GM12878 (cell line): ENCODE measurements around the gene MAB21L4. TPM values are rescaled to one million over a fixed set of nuclear protein-coding genes. Genes with fewer than 3 reads are reported as not detected.

Experiments
- ATAC-seq: fragments of 200-7000 bp; cut with Tn5 transposase; 3 replicates; pipeline ENCODE4 v1.9.1; 2020; ENCODE audit warnings: mild to moderate bottlenecking, moderate library complexity
- BruUV-seq: library from RNA; stranded (reverse); fragments of 400-500 nt; replicated peaks from 2 replicates; lab custom pipeline; 2021; lab: Mats Ljungman, UMichigan
- CTCF ChIA-PET: fragments of 300-600 bp; sonication (Branson Sonifier 250); formaldehyde crosslinking; extraction: SDS; loops from one replicate; lab custom pipeline; 2021; ENCODE audit warnings: inconsistent platforms; lab: Yijun Ruan, JAX
- POLR2A ChIA-PET: fragments of 350-600 bp; formaldehyde crosslinking; extraction: SDS; loops from one replicate; lab custom pipeline; 2021; ENCODE audit warnings: inconsistent platforms; lab: Charles Lee
- RAD21 ChIA-PET: fragments of 300-600 bp; sonication (Branson Sonifier 250); formaldehyde crosslinking; loops from one replicate; lab custom pipeline; 2023; ENCODE audit warnings: antibody characterized with exemption; ENCODE audit not compliant: unreplicated experiment; lab: Charles Lee
- SMC1A ChIA-PET: fragments of 300-600 bp; sonication (Branson Sonifier 250); formaldehyde crosslinking; loops from one replicate; lab custom pipeline; 2023; ENCODE audit not compliant: unreplicated experiment, uncharacterized antibody; lab: Charles Lee
- DNase-seq: peaks from one replicate; pipeline ENCODE4 v3.0.0-alpha.2; 2011; ENCODE audit warnings: low read depth, low spot score
- FAIRE-seq: peaks from 3 replicates; lab custom pipeline; 2011; peaks lifted over from hg19 to GRCh38; lab: Jason Lieb, UNC
- H2AFZ ChIP-seq: 2 replicates; pipeline ENCODE4 v1.6.0; 2011; ENCODE audit warnings: low read depth, low read length, control low read depth; ENCODE audit not compliant: control insufficient read depth
- H3K27ac ChIP-seq: 2 replicates; pipeline ENCODE4 v1.5.1; 2011; ENCODE audit warnings: control low read depth; ENCODE audit not compliant: control insufficient read depth, insufficient read depth
- H3K27me3 ChIP-seq, 2 experiments: replicated peaks in 1 of 2; 2 replicates each; pipeline versions ENCODE4 v1.6.0 to v1.6.1; 2011; ENCODE audit warnings: low read length in 1 of 2; ENCODE audit not compliant: control insufficient read depth in 2 of 2, insufficient read depth in 2 of 2
- H3K36me3 ChIP-seq, 2 experiments: 2 replicates each; pipeline ENCODE4 v1.5.1; 2011; ENCODE audit warnings: low read length in 1 of 2; ENCODE audit not compliant: control insufficient read depth in 2 of 2, insufficient read depth in 2 of 2
- H3K4me1 ChIP-seq: 2 replicates; pipeline ENCODE4 v1.6.1; 2011; ENCODE audit warnings: mild to moderate bottlenecking, low read length, moderate library complexity, mixed read lengths; ENCODE audit not compliant: control insufficient read depth, insufficient read depth
- H3K4me2 ChIP-seq: 2 replicates; pipeline ENCODE4 v1.6.0; 2011; ENCODE audit warnings: control low read depth; ENCODE audit not compliant: control insufficient read depth, insufficient read depth
- H3K4me3 ChIP-seq: fragments of 200-600 bp; sonication (generic); 2 replicates; pipeline ENCODE4 v1.5.1; 2016
- H3K79me2 ChIP-seq: 2 replicates; pipeline ENCODE4 v1.6.0; 2011; ENCODE audit warnings: low read length; ENCODE audit not compliant: control insufficient read depth, insufficient read depth
- H3K9ac ChIP-seq: 2 replicates; pipeline ENCODE4 v1.8.0; 2011; ENCODE audit warnings: low read length, control low read depth, mixed read lengths; ENCODE audit not compliant: control insufficient read depth, insufficient read depth
- H3K9me3 ChIP-seq: replicated peaks from 3 replicates; pipeline ENCODE4 v1.5.1; 2011; ENCODE audit warnings: mild to moderate bottlenecking, low read length; ENCODE audit not compliant: control insufficient read depth, insufficient read depth
- H4K20me1 ChIP-seq: 2 replicates; pipeline ENCODE4 v1.6.0; 2011; ENCODE audit not compliant: control insufficient read depth, insufficient read depth
- BHLHE40 ChIP-seq, 2 experiments: fragments of 450-650 bp in 1 of 2; IDR thresholded peaks; 2 replicates each; pipeline ENCODE4 v1.6.1; 2011 to 2017; ENCODE audit warnings: low read depth in 2 of 2, borderline replicate concordance in 1 of 2, improper control_type of control experiment in 1 of 2, low read length in 1 of 2, mild to moderate bottlenecking in 1 of 2
- BMI1 ChIP-seq: fragments of 450-650 bp; IDR thresholded peaks from 2 replicates; pipeline ENCODE4 v1.6.1; 2016; ENCODE audit warnings: mild to moderate bottlenecking, moderate library complexity, borderline replicate concordance
- CHD2 ChIP-seq: IDR thresholded peaks from 2 replicates; pipeline ENCODE4 v1.6.1; 2011; ENCODE audit warnings: low read depth, low read length, improper control_type of control experiment, borderline replicate concordance
- E4F1 ChIP-seq: fragments of 450-650 bp; IDR thresholded peaks from 2 replicates; pipeline ENCODE4 v1.6.1; 2018; ENCODE audit warnings: borderline replicate concordance, mild to moderate bottlenecking; ENCODE audit not compliant: partially characterized antibody
- ELK1 ChIP-seq: IDR thresholded peaks from 2 replicates; pipeline ENCODE4 v1.6.1; 2012; ENCODE audit warnings: low read depth, low read length, improper control_type of control experiment
- EZH2 ChIP-seq: IDR thresholded peaks from 2 replicates; pipeline ENCODE4 v1.6.1; 2012; ENCODE audit warnings: low read depth, mild to moderate bottlenecking, control low read depth, inconsistent platforms, low read length, borderline replicate concordance; ENCODE audit not compliant: control insufficient read depth
- FOXM1 ChIP-seq: IDR thresholded peaks from 2 replicates; pipeline ENCODE4 v1.6.1; 2012; ENCODE audit warnings: low read depth, mild to moderate bottlenecking, inconsistent platforms, low read length, moderate library complexity
- HDGF ChIP-seq: fragments of 450-650 bp; IDR thresholded peaks from 2 replicates; pipeline ENCODE4 v1.6.1; 2016; ENCODE audit warnings: antibody characterized with exemption
- LARP7 ChIP-seq: fragments of 450-650 bp; IDR thresholded peaks from 2 replicates; pipeline ENCODE4 v1.6.1; 2017; ENCODE audit warnings: mild to moderate bottlenecking
- NFYA ChIP-seq: IDR thresholded peaks from 2 replicates; pipeline ENCODE4 v1.6.1; 2011; ENCODE audit warnings: low read depth, mild to moderate bottlenecking, low read length, improper control_type of control experiment, borderline replicate concordance
- RAD21 ChIP-seq: IDR thresholded peaks from 2 replicates; pipeline ENCODE4 v1.6.1; 2011; ENCODE audit warnings: mild to moderate bottlenecking, low read depth, low read length, moderate library complexity; ENCODE audit not compliant: insufficient read depth
- RCOR1 ChIP-seq: conservative IDR thresholded peaks from 2 replicates; pipeline ENCODE4 v1.6.1; 2012; ENCODE audit warnings: low read depth, low read length, improper control_type of control experiment
- SMAD1 ChIP-seq: fragments of 450-650 bp; IDR thresholded peaks from 2 replicates; pipeline ENCODE4 v1.6.1; 2018; ENCODE audit warnings: mild to moderate bottlenecking, low read depth; ENCODE audit not compliant: partially characterized antibody
- TCF3 ChIP-seq: IDR thresholded peaks from 2 replicates; pipeline ENCODE4 v1.6.1; 2012; ENCODE audit warnings: low read depth, mild to moderate bottlenecking, low read length, borderline replicate concordance; ENCODE audit not compliant: insufficient read depth
- USF2 ChIP-seq: IDR thresholded peaks from 2 replicates; pipeline ENCODE4 v1.6.1; 2011; ENCODE audit warnings: low read depth, low read length, improper control_type of control experiment, borderline replicate concordance
- ZNF24 ChIP-seq: fragments of 450-650 bp; IDR thresholded peaks from 2 replicates; pipeline ENCODE4 v1.6.1; 2017; ENCODE audit warnings: antibody characterized with exemption, mild to moderate bottlenecking
- ZSCAN29 ChIP-seq: fragments of 450-650 bp; IDR thresholded peaks from 2 replicates; pipeline ENCODE4 v1.6.1; 2017; ENCODE audit warnings: mild to moderate bottlenecking, moderate library complexity
- WGBS: methylation state at CpG from one replicate; pipeline ENCODE4 v1.1.6; 2016; ENCODE audit warnings: low lambda C conversion rate; ENCODE audit not compliant: insufficient replicate concordance, insufficient coverage; ENCODE audit errors: missing lambda C conversion rate; 5-methylcytosine and 5-hydroxymethylcytosine counted together
- in situ Hi-C: fragments of 300-500 bp; cut with MboI; formaldehyde crosslinking; loops from 9 replicates; pipeline ENCODE4 v1.14.3; 2018; ENCODE audit warnings: mixed read lengths
- intact Hi-C: fragments of 100-400 bp; cut with micrococcal nuclease; formaldehyde crosslinking; loops from one replicate; pipeline ENCODE4 v1.14.2; 2022; ENCODE audit not compliant: unreplicated experiment
- polyA plus RNA-seq, 11 experiments: library from polyadenylated mRNA; depleted of rRNA in 4 of 11; unstranded in 6 of 11; stranded (reverse) in 5 of 11; fragments of >200 nt; fragmentation: Nextera tagmentation in 4 of 11; fragmentation: Illumina TruSeq in 1 of 11; extraction: Ambion mirVana in 4 of 11; extraction: Trizol in 1 of 11; gene quantifications; 1 replicate in 1 of 11; 2 replicates in 10 of 11; pipeline versions ENCODE4 v1.2.1 to v1.2.3, GENCODE V29; 2011 to 2016; ENCODE audit warnings: inconsistent platforms in 2 of 11, missing spikeins in 2 of 11, low read depth in 1 of 11
- total RNA-seq, 4 experiments: library from RNA; depleted of rRNA in 3 of 4; stranded (reverse); fragments of >200 nt in 3 of 4; fragmentation: Illumina TruSeq in 1 of 4; extraction: Trizol in 1 of 4; gene quantifications; 2 replicates each; pipeline versions ENCODE4 v1.2.1 to v1.2.3, GENCODE V29; 2013 to 2021

MAB21L4 gene
- total and polyA plus RNA-seq, 10 of the 15 experiments (the other 5 are each of a cell fraction or from before 2014, with no cell fraction given) = 0.03 TPM; not detected in 9

- Histone ChIP-seq H3K4me2 (no peak overlapping the region), H3K79me2 (no peaks in the 10 kb centered on the region), H3K9ac (no peak overlapping the region), H3K4me1 (no peaks in the 10 kb centered on the region), H3K36me3 (no peaks in the 10 kb centered on the region), H2AFZ (no peak overlapping the region), H3K27me3 (no peaks in the 10 kb centered on the region; a peak in 2 of 4 replicates), H3K9me3 (no peaks in the 10 kb centered on the region), H3K4me3 (no peak overlapping the region), H3K27ac (no peak overlapping the region), H4K20me1 (no peaks in the 10 kb centered on the region)
- in situ Hi-C loops (no loop called here), intact Hi-C loops (no loop called here)
- ChIA-PET CTCF (no interaction called here), RAD21 (no interaction called here), SMC1A (no interaction called here), POLR2A (no interaction called here)
- WGBS = 12% methylated on average over 7 of the region's 7 CpGs
- TF ChIP-seq SMAD1 = no peak
- no peak for TF ChIP-seq TCF3
- TF ChIP-seq FOXM1 = no peak
- no peak for TF ChIP-seq CHD2
- no peak for TF ChIP-seq RCOR1
- no peak for TF ChIP-seq E4F1
- no peak for TF ChIP-seq EZH2
- TF ChIP-seq BHLHE40 (IDR thresholded peaks at IDR 0.05; ENCODE audit: borderline replicate concordance in 1 of 2, low read depth in 2 of 2, low read length in 1 of 2) = no peak
- TF ChIP-seq USF2 = no peak
- no peak for TF ChIP-seq ZSCAN29
- no peak for TF ChIP-seq RAD21
- no peak for TF ChIP-seq LARP7
- TF ChIP-seq ZNF24 = no peak
- TF ChIP-seq NFYA = no peak
- no peak for TF ChIP-seq BMI1
- TF ChIP-seq ELK1 = no peak
- no peak for TF ChIP-seq HDGF
- no TSS peak for BruUV-seq
- no peak for ATAC-seq
- FAIRE-seq = no peak
- DNase-seq = no peak
Observed at GRCh38 chr2:240876035-240876474, 19.9 kb downstream of the MAB21L4 start.
